ENCODE data around the gene CDC42SE1. TPM values are rescaled to one million over a fixed set of nuclear protein-coding genes. Genes with fewer than 3 reads are reported as not detected.

Gene CDC42SE1, protein sequence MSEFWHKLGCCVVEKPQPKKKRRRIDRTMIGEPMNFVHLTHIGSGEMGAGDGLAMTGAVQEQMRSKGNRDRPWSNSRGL
- total RNA-seq (2014; rRNA removed) (60.8 and 61.4 TPM in 2 replicates), Bru-seq, nascent RNA (percentile 81 among the genes with signal in this experiment), BruChase-seq, experiment 1, labeled RNA remaining after a 6-hour chase (percentile 91 among the genes with signal in this experiment), BruChase-seq, experiment 2, labeled RNA remaining after a 2-hour chase (percentile 92 among the genes with signal in this experiment)
- long read RNA-seq, transcript CDC42SE1-201 (5 exons, 3,045 nt): major isoform, 45 of 69 reads
- long read RNA-seq, partial matches to known transcripts: 5 of 69 reads
- long read RNA-seq, other reads (novel, unspliced or antisense): 17 of 69 reads

DNA sequence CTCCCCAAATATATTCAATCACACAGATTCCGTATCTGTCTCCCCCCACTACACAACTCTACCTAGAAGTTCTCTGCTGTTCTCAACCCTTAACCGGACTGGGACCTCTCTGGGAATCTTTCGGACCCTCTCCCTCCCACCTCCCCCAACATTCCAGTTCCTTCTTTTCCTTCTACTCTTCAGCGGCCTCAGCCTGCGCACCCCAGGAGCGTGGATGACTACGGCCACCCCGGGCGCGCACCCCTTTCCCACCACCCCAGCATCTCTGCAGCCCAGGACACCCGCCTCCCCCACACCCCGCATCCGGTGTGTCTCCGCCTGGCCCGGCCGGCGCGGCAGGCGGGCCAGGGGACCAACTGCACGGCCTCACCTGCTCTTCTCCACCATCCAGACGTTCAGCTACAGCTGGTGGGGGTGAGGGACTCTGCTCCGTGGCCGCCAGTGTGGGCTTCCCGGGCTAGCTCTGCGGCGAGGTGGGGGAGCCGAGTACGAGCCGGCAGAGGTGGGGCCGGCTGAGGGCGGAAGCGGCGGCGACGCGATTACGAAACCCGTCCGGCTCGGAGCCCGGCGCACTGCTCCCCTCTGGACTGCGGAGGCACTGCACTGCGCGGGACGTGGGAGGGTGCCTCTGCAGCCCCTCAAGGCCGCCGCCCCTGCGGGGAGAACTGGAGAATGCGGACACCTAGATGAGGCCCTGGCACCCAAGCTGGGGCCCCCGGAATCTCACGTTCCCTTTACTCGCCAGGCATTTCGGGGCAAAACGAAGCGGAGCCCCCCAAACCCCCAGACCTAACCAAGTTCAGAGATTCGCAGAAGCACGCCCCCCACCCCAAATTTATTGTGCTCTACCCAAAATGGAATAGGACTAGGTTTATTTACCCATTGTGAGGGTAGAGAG lies at the start of gene CDC42SE1:
Gene CDC42SE1 (minus strand): TSS at position 514 of the 898 bp plus-strand sequence. CDS start 3,892 bp downstream, outside the sequence.
- Histone ChIP-seq H3K79me2 (ENCODE audit: low read length) (peaks cover 94% of the 10 kb centered on the region), H3K27ac (ENCODE audit: low read length) (peak within 1 kb of the TSS; percentile 77), H3K36me3 (ENCODE audit: low read depth, low read length) (peaks cover 24% of the 10 kb centered on the region), H3K9ac (ENCODE audit: low read length) (peak within 1 kb of the TSS; percentile 94), H3F3A (ENCODE audit: low read length, unreplicated experiment) (peaks cover 3% of the 10 kb centered on the region), H3K9me3 (ENCODE audit: low read length) (no peaks in the 10 kb centered on the region), H3K4me1 (ENCODE audit: insufficient read depth, low read length) (peaks cover 40% of the 10 kb centered on the region), H2AFZ (ENCODE audit: low read length) (peak within 1 kb of the TSS; percentile 86), H3K4me3 (ENCODE audit: low read length) (peak within 1 kb of the TSS; percentile 99), H3K27me3 (ENCODE audit: low read length) (no peaks in the 10 kb centered on the region), H3K4me2 (ENCODE audit: low read length) (peak within 1 kb of the TSS; percentile 100), H4K20me1 (ENCODE audit: low read length) (peaks cover 25% of the 10 kb centered on the region; the same call in 1 of the 2 replicates), H3K9me2 (replicated peaks; ENCODE audit: low read length) (no peaks in the 10 kb centered on the region)
- ChIA-PET CTCF (interaction anchor here (1.0 to 1.5 kb wide), 2 partner anchors 11 to 41 kb away, joined by 3 to 4 read pairs; partner anchors contain the start of gene C1orf56), POLR2A (ENCODE audit: unreplicated experiment) (interaction anchor here (0.5 kb wide), 1 partner anchor 35 kb away, joined by 3 read pairs; no protein-coding TSS in a partner anchor)
- peak; percentile 89 for ATAC-seq
- TF ChIP-seq, protein P1, sequence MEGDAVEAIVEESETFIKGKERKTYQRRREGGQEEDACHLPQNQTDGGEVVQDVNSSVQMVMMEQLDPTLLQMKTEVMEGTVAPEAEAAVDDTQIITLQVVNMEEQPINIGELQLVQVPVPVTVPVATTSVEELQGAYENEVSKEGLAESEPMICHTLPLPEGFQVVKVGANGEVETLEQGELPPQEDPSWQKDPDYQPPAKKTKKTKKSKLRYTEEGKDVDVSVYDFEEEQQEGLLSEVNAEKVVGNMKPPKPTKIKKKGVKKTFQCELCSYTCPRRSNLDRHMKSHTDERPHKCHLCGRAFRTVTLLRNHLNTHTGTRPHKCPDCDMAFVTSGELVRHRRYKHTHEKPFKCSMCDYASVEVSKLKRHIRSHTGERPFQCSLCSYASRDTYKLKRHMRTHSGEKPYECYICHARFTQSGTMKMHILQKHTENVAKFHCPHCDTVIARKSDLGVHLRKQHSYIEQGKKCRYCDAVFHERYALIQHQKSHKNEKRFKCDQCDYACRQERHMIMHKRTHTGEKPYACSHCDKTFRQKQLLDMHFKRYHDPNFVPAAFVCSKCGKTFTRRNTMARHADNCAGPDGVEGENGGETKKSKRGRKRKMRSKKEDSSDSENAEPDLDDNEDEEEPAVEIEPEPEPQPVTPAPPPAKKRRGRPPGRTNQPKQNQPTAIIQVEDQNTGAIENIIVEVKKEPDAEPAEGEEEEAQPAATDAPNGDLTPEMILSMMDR (conservative IDR thresholded peaks at IDR 0.05; ENCODE audit: low read depth, low read length): peak; percentile 77
- TF ChIP-seq EZH2phosphoT487 (IDR thresholded peaks at IDR 0.05; ENCODE audit: borderline replicate concordance, low read length) (no peak), EZH2 (IDR thresholded peaks at IDR 0.05; ENCODE audit: low read length, unreplicated experiment) (no peak)
- peak; percentile 87 for DNase-seq
- intact Hi-C loops (cut with micrococcal nuclease): loop anchor here (1.0 kb wide), 1 partner anchor 12 kb away; no protein-coding TSS in a partner anchor
- BruUV-seq (replicated peaks): no TSS peak

DNA sequence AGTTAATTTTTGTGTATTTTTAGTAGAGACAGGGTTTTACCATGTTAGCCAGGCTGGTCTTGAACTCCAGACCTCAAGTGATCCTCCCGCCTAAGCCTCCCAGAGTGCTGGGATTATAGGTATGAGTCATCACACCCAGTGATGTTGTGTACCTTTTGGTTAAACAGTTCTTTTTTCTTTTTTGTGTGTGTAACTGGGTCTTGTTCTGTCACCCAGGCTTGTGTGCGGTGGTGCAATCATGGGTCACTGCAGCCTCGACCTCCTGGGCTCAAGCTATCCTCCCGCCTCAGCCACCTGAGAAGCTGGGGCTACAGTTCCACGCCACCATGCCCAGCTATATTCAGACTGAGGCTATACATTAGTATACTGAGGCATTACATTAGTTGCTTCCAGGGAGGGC lies 48.9 kb upstream of the CDC42SE1 start:
- H3K79me2 ChIP-seq (ENCODE audit: low read length): no peaks in the 10 kb centered on the region
- H4K20me1 ChIP-seq (ENCODE audit: low read length): no peaks in the 10 kb centered on the region
- H3K4me3 ChIP-seq (ENCODE audit: low read length): no peak overlapping the region
- BruUV-seq (replicated peaks): no TSS peak
- no peak overlapping the region for H3K9ac ChIP-seq (ENCODE audit: low read length)
- ATAC-seq (peak; percentile 29; the same call in 1 of the 2 replicates), DNase-seq (no peak)
- no peaks in the 10 kb centered on the region for H3K9me2 ChIP-seq (replicated peaks; ENCODE audit: low read length)
- H3K4me2 ChIP-seq (ENCODE audit: low read length): no peak overlapping the region
- ChIA-PET CTCF (interaction anchor here (0.6 kb wide), 1 partner anchor 9 kb away, joined by 7 read pairs; no protein-coding TSS in a partner anchor), POLR2A (ENCODE audit: unreplicated experiment) (no interaction called here)
- no peak overlapping the region for H3K27ac ChIP-seq (ENCODE audit: low read length)
- no peaks in the 10 kb centered on the region for H3K36me3 ChIP-seq (ENCODE audit: low read depth, low read length)
- TF ChIP-seq EZH2 (IDR thresholded peaks at IDR 0.05; ENCODE audit: low read length, unreplicated experiment) (no peak), EZH2phosphoT487 (IDR thresholded peaks at IDR 0.05; ENCODE audit: borderline replicate concordance, low read length) (no peak)
- TF ChIP-seq, protein P1 (conservative IDR thresholded peaks at IDR 0.05; ENCODE audit: low read depth, low read length): no peak
- H2AFZ ChIP-seq (ENCODE audit: low read length): no peak overlapping the region
- no peaks in the 10 kb centered on the region for H3K27me3 ChIP-seq (ENCODE audit: low read length)
- no peaks in the 10 kb centered on the region for H3K4me1 ChIP-seq (ENCODE audit: insufficient read depth, low read length)
- no peaks in the 10 kb centered on the region for H3K9me3 ChIP-seq (ENCODE audit: low read length)
- no peaks in the 10 kb centered on the region for H3F3A ChIP-seq (ENCODE audit: low read length, unreplicated experiment)
- intact Hi-C loops (cut with micrococcal nuclease): no loop called here
